Calu3 (cell line): Measurements from ENCODE around the gene ZNF107. TPM values are rescaled to one million over a fixed set of nuclear protein-coding genes. Genes with fewer than 3 reads are reported as not detected.
"Not testable (repeated sequence)": the region's sequence is repeated elsewhere in the genome, so short reads cannot be mapped to it uniquely, and the experiment has no call there.

Source experiments
- BruUV-seq: library from RNA; stranded (reverse); fragments of 400-500 nt; replicated peaks from 2 replicates; lab custom pipeline; 2021; lab: Mats Ljungman, UMichigan
- CTCF ChIA-PET: fragments of 300-600 bp; sonication (Branson Sonifier 250); formaldehyde crosslinking; loops from one replicate; lab custom pipeline; 2022; ENCODE audit warnings: antibody characterized with exemption; lab: Charles Lee
- DNase-seq: peaks from one replicate; pipeline ENCODE4 v3.0.0; 2022
- H3K27ac Mint-ChIP-seq: one replicate; pipeline ENCODE4 v1.8.0; 2022; ENCODE audit warnings: mixed read lengths; ENCODE audit not compliant: unreplicated experiment
- H3K27me3 Mint-ChIP-seq: one replicate; pipeline ENCODE4 v1.8.0; 2022; ENCODE audit warnings: mixed read lengths; ENCODE audit not compliant: unreplicated experiment
- H3K36me3 Mint-ChIP-seq: one replicate; pipeline ENCODE4 v1.8.0; 2022; ENCODE audit warnings: mild to moderate bottlenecking, moderate library complexity, mixed read lengths; ENCODE audit not compliant: insufficient read depth, unreplicated experiment
- H3K4me1 Mint-ChIP-seq: one replicate; pipeline ENCODE4 v1.8.0; 2022; ENCODE audit warnings: mild to moderate bottlenecking, low read depth, mixed read lengths; ENCODE audit not compliant: unreplicated experiment
- H3K4me3 Mint-ChIP-seq: one replicate; pipeline ENCODE4 v1.8.0; 2022; ENCODE audit warnings: mild to moderate bottlenecking, low read depth, moderate library complexity, mixed read lengths; ENCODE audit not compliant: unreplicated experiment
- H3K9me3 Mint-ChIP-seq: one replicate; pipeline ENCODE4 v1.8.0; 2022; ENCODE audit warnings: low read depth, mixed read lengths; ENCODE audit not compliant: unreplicated experiment
- intact Hi-C: fragments of 100-400 bp; cut with micrococcal nuclease; formaldehyde crosslinking; loops from one replicate; pipeline ENCODE4 v1.10.0; 2022; ENCODE audit not compliant: unreplicated experiment
- total RNA-seq: library from RNA; stranded (reverse); gene quantifications from 2 replicates; pipeline ENCODE4 v1.2.3, GENCODE V29; 2022
- TF ChIP-seq, protein P1 (sequence below): fragments of 200-600 bp; IDR thresholded peaks from one replicate; pipeline ENCODE4 v1.8.0; 2022; ENCODE audit warnings: antibody characterized with exemption; ENCODE audit not compliant: unreplicated experiment

ZNF107 gene
- total RNA-seq, 1 experiment from 2014 or later, result 7.7 TPM

DNA sequence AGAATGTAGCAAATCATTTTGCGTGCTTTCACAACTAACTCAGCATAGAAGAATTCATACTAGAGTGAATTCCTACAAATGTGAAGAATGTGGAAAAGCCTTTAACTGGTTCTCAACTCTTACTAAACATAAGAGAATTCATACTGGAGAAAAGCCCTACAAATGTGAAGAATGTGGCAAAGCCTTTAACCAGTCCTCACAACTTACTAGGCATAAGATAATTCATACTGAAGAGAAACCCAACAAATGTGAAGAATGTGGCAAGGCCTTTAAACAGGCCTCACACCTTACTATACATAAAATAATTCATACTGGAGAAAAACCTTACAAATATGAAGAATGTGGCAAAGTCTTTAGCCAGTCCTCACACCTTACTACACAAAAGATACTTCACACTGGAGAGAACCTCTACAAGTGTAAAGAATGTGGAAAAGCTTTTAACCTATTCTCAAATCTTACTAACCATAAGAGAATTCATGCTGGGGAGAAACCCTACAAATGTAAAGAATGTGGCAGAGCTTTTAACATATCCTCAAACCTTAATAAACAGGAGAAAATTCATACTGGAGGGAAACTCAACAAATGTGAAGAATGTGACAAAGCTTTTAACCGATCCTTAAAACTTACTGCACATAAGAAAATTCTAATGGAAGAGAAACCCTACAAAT is 40.8 kb downstream of the ZNF107 start:
- Mint-ChIP-seq H3K4me3 (no peak overlapping the region), H3K36me3 (no peaks in the 10 kb centered on the region), H3K27me3 (no peaks in the 10 kb centered on the region), H3K4me1 (no peaks in the 10 kb centered on the region), H3K27ac (no peak overlapping the region), H3K9me3 (peaks cover 6% of the 10 kb centered on the region)
- intact Hi-C loops, result no loop called here
- CTCF ChIA-PET, result interaction anchor here (0.6 kb wide), 1 partner anchor 204 kb away, joined by 5 read pairs; no protein-coding TSS in a partner anchor
- no peak for DNase-seq
- TF ChIP-seq, protein P1, sequence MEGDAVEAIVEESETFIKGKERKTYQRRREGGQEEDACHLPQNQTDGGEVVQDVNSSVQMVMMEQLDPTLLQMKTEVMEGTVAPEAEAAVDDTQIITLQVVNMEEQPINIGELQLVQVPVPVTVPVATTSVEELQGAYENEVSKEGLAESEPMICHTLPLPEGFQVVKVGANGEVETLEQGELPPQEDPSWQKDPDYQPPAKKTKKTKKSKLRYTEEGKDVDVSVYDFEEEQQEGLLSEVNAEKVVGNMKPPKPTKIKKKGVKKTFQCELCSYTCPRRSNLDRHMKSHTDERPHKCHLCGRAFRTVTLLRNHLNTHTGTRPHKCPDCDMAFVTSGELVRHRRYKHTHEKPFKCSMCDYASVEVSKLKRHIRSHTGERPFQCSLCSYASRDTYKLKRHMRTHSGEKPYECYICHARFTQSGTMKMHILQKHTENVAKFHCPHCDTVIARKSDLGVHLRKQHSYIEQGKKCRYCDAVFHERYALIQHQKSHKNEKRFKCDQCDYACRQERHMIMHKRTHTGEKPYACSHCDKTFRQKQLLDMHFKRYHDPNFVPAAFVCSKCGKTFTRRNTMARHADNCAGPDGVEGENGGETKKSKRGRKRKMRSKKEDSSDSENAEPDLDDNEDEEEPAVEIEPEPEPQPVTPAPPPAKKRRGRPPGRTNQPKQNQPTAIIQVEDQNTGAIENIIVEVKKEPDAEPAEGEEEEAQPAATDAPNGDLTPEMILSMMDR, result no peak
- BruUV-seq, result no TSS peak

DNA sequence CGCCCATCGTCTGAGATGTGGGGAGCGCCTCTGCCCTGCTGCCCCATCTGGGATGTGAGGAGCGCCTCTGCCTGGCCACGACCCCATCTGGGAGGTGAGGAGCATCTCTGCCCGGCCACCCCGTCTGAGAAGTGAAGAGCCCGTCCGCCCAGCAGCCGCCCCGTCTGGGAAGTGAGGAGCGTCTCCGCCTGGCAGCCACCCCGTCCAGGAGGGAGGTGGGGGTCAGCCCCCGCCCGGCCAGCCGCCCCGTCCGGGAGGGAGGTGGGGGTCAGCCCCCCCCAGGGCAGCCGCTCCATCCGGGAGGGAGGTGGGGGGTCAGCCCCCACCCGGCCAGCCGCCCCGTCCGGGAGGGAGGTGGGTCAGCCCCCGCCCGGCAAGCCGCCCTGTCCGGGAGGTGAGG is 52.0 kb downstream of the ZNF107 start:
- H3K9me3 Mint-ChIP-seq, H3K4me3 Mint-ChIP-seq, DNase-seq, BruUV-seq, H3K27ac Mint-ChIP-seq, intact Hi-C loops, H3K4me1 Mint-ChIP-seq, CTCF ChIA-PET, H3K36me3 Mint-ChIP-seq, H3K27me3 Mint-ChIP-seq: not testable (repeated sequence)

DNA sequence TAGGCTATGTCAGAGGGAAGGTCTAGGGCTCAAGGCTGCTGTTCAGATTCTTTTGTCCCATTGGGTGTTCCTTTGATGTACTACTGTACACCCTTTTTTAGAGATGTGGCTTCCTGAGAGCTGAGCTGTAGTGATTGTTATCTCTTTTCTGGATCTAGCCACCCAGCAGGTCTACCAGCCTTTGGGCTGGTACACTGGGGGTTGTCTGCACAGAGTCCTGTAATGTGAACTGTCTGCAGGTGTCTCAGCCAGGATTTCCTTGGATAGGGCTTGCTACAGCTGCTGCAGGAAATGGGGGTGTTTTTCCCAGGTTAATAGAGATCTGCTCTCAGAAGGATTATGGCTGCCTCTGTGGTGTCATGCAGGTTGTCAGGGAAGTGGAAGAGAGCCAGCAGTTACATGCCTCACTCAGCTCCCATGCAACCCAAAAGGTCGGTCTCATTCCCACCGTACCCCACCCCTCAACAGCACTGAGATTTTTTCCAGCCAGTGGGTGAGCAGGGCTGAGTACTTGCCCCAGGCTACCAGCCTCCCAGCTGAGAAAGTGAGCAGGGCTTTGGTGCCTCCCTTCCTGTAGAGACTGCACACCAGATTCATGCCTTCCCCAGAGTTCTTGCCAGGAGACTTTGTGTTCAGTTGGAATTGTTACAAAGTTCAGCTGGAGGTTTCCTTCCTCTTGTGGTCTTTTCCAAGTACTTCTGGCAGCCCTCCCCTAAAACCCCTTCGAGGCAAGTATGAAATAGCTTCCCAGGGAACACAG is 63.3 kb downstream of the ZNF107 start:
- Mint-ChIP-seq H3K27me3 (no peaks in the 10 kb centered on the region), H3K4me3 (no peak overlapping the region), H3K9me3 (peaks cover 2% of the 10 kb centered on the region), H3K36me3 (peaks cover 5% of the 10 kb centered on the region), H3K27ac (no peak overlapping the region), H3K4me1 (no peaks in the 10 kb centered on the region)
- intact Hi-C loops, result no loop called here
- CTCF ChIA-PET, result no interaction called here
- DNase-seq, result no peak
- TF ChIP-seq, protein P1, result no peak
- no TSS peak for BruUV-seq

DNA sequence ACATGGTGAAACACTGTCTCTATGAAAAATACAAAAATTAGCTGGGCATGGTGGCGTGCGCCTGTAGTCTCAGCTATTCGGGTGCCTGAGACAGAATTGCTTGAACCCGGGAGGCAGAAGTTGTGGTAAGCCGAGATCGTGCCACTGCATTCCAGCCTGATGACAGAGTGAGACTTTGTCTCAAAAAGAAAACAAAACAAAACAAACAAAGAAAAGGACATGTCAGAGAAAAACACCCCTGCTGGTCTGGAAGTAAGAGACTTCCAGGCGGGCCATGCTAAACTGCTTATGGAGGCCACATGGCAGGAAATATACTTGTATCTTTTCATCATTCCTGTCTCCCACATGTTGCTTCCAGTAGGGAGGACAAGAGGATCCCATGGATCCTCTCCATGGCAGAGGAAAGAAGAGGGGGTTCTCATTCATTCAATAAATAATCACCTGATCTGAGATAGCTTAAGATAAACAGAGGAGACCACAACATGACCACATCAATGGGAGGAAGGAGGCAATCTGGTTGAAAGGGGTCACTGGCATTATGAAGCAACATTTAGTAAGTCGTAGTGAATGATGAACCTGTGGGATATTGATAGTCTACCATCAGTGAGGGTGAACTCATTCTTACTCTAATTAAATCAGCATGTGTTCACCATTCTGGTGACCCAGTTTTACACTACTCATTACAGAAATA is 67.8 kb downstream of the ZNF107 start:
- Mint-ChIP-seq H3K27me3 (no peaks in the 10 kb centered on the region), H3K4me1 (no peaks in the 10 kb centered on the region), H3K9me3 (no peaks in the 10 kb centered on the region), H3K27ac (no peak overlapping the region), H3K36me3 (no peaks in the 10 kb centered on the region), H3K4me3 (no peak overlapping the region)
- DNase-seq, result no peak
- CTCF ChIA-PET, result no interaction called here
- intact Hi-C loops, result no loop called here
- no TSS peak for BruUV-seq
- TF ChIP-seq, protein P1, result no peak
